ENCODE measurements around the gene EIF2AK2. TPM values are rescaled to one million over a fixed set of nuclear protein-coding genes. Genes with fewer than 3 reads are reported as not detected.

EIF2AK2 gene
- total and polyA plus RNA-seq, 3 donors from 2014 or later: 8.5 to 23.7 (median 15.7) TPM

- intact Hi-C loops (cut with DNase I; ENCODE audit: low total_unique reads): no loop called here
- no peak for DNase-seq
- no peaks in the 10 kb centered on the region for H3K36me3 ChIP-seq (ENCODE audit: low read depth, missing control alignments)
Measured at GRCh38 chr2:37102588-37102987, 54.2 kb downstream of the EIF2AK2 start.

GRCh38 chr2:37100054-37100453 lies 56.7 kb downstream of the EIF2AK2 start:
- no peak for DNase-seq
- intact Hi-C loops (cut with DNase I; ENCODE audit: low total_unique reads): no loop called here
- Histone ChIP-seq H3K36me3 (ENCODE audit: low read depth, missing control alignments) (no peaks in the 10 kb centered on the region), H3K27ac (no peak overlapping the region), H3K9me3 (no peaks in the 10 kb centered on the region), H3K4me1 (no peaks in the 10 kb centered on the region), H3K27me3 (no peaks in the 10 kb centered on the region), H3K4me3 (no peak overlapping the region)
- WGBS, 2 donors: 77 to 80% methylated on average over 1 of the region's 1 CpG
- TF ChIP-seq POLR2A (IDR thresholded peaks at IDR 0.05) (no peak), CTCF (IDR thresholded peaks at IDR 0.05) (no peak)

More at GRCh38 chr2:37102588-37102987, 54.2 kb downstream of the EIF2AK2 start:
- no peaks in the 10 kb centered on the region for H3K9me3 ChIP-seq
- H3K4me3 ChIP-seq: no peak overlapping the region
- no peak for TF ChIP-seq POLR2A (IDR thresholded peaks at IDR 0.05)
- TF ChIP-seq CTCF (IDR thresholded peaks at IDR 0.05): no peak
- WGBS, 2 donors: 93 to 95% methylated on average over 3 of the region's 3 CpGs
- no peaks in the 10 kb centered on the region for H3K4me1 ChIP-seq
- no peaks in the 10 kb centered on the region for H3K27me3 ChIP-seq
- no peak overlapping the region for H3K27ac ChIP-seq

- no peak overlapping the region for H3K27ac ChIP-seq
- no peak for DNase-seq
- H3K4me1 ChIP-seq: no peaks in the 10 kb centered on the region
- H3K36me3 ChIP-seq (ENCODE audit: low read depth, missing control alignments): no peaks in the 10 kb centered on the region
- WGBS, 2 donors: 93 to 95% methylated on average over 4 of the region's 4 CpGs
- H3K4me3 ChIP-seq: no peak overlapping the region
- TF ChIP-seq CTCF (IDR thresholded peaks at IDR 0.05) (no peak), POLR2A (IDR thresholded peaks at IDR 0.05) (no peak)
- intact Hi-C loops (cut with DNase I; ENCODE audit: low total_unique reads): no loop called here
- H3K9me3 ChIP-seq: no peaks in the 10 kb centered on the region
- no peaks in the 10 kb centered on the region for H3K27me3 ChIP-seq
Measured at GRCh38 chr2:37098416-37099118, 58.2 kb downstream of the EIF2AK2 start.

- intact Hi-C loops (cut with DNase I; ENCODE audit: low total_unique reads): no loop called here
- DNase-seq: peak; percentile 66
Measured at GRCh38 chr2:37096568-37096967, 60.2 kb downstream of the EIF2AK2 start.

More at GRCh38 chr2:37096568-37096967, 60.2 kb downstream of the EIF2AK2 start:
- Histone ChIP-seq H3K9me3 (no peaks in the 10 kb centered on the region), H3K27ac (no peak overlapping the region), H3K4me3 (no peak overlapping the region), H3K36me3 (ENCODE audit: low read depth, missing control alignments) (no peaks in the 10 kb centered on the region), H3K27me3 (no peaks in the 10 kb centered on the region), H3K4me1 (no peaks in the 10 kb centered on the region)
- 45 to 57% methylated on average over 1 of the region's 1 CpG for WGBS, 2 donors
- no peak for TF ChIP-seq CTCF (IDR thresholded peaks at IDR 0.05)
- TF ChIP-seq POLR2A (IDR thresholded peaks at IDR 0.05): no peak
